ENCODE results near the gene PFAS. TPM values are rescaled to one million over a fixed set of nuclear protein-coding genes. Genes with fewer than 3 reads are reported as not detected.
"Not testable (repeated sequence)": the region's sequence is repeated elsewhere in the genome, so short reads cannot be mapped to it uniquely, and the experiment has no call there.

Gene PFAS
- total RNA-seq, 4 donors from 2014 or later: 10.8 to 28.9 (median 16.0) TPM

- peaks cover 0 to 15% (median 6%) of the 10 kb centered on the region in 3 donors for H3K4me1 ChIP-seq
- no peaks in the 10 kb centered on the region for H3K27me3 ChIP-seq
- TF ChIP-seq CTCF (IDR thresholded peaks at IDR 0.05) (no peak), POLR2AphosphoS5 (IDR thresholded peaks at IDR 0.05) (no peak), POLR2A (IDR thresholded peaks at IDR 0.05) (no peak), EP300 (IDR thresholded peaks at IDR 0.05) (no peak)
- peak overlapping the region; percentile 54 to 61 for H3K4me3 ChIP-seq
- no peaks in the 10 kb centered on the region for H3K36me3 ChIP-seq
- ATAC-seq: no peak
- WGBS, 2 donors (ENCODE audit: low coverage in 1 of 2): 11% methylated on average over 7 to 22 of the region's 22 CpGs
- peak overlapping the region; percentile 66 to 87 (median 79) for H3K27ac ChIP-seq
- no peaks in the 10 kb centered on the region for H3K9me3 ChIP-seq
These were observed 38.2 kb upstream of the PFAS start for GRCh38 chr17:8210761-8211458.

DNA sequence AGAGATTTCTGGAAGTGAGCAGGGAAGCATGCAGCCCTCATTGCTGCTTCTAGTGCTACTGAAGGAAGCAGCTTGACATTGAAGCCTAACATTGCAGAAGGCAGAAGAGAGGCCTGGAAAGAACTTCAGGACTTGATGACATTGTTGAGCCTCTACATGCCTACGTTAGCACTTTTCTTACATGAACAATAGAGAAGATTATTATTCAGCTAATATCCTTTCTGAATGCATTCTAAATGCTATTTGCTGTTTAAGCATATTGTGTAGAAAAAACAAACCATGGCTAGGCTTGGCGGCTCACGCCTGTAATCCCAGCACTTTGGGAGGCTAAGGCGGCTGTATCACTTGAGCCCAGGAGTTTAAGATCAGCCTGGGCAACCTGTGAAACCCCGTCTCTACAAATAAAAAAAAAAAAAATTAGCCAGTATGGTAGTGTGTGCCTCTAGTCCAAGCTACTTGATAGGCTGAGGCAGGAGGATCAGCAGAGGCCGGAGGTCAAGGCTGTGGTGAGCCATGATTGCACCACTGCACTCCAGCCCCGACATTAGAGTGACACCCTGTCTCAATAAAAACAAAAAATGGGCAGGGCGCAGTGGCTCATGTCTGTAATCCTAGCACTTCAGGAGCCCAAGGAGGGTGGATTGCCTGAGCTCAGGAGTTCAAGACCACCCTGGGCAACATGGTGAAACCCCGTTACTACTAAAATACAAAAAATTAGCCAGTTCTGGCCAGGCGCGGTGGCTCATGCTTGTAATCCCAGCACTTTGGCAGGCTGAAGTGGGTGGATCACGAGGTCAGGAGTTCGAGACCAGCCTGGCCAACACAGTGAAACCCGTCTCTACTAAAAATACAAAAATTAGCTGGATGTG lies 36.5 kb upstream of the PFAS start:
- WGBS, 2 donors (ENCODE audit: low coverage in 1 of 2): 61 to 83% methylated on average over 8 to 11 of the region's 14 CpGs
- TF ChIP-seq POLR2A (IDR thresholded peaks at IDR 0.05) (no peak), POLR2AphosphoS5 (IDR thresholded peaks at IDR 0.05) (no peak), EP300 (IDR thresholded peaks at IDR 0.05) (no peak), CTCF (IDR thresholded peaks at IDR 0.05) (no peak)
- no peaks in the 10 kb centered on the region for H3K9me3 ChIP-seq
- H3K4me3 ChIP-seq: no peak overlapping the region
- H3K27ac ChIP-seq: no peak overlapping the region
- no peak for ATAC-seq
- H3K36me3 ChIP-seq: no peaks in the 10 kb centered on the region
- no peaks in the 10 kb centered on the region for H3K27me3 ChIP-seq
- H3K4me1 ChIP-seq: peaks cover 0 to 15% (median 6%) of the 10 kb centered on the region in 3 donors

- H3K27me3 ChIP-seq, H3K9me3 ChIP-seq, H3K36me3 ChIP-seq, ATAC-seq, H3K27ac ChIP-seq, H3K4me3 ChIP-seq: not testable (repeated sequence)
- WGBS, 2 donors (ENCODE audit: low coverage in 1 of 2): 73 to 78% methylated on average over 2 to 5 of the region's 15 CpGs
- peaks cover 0 to 15% (median 6%) of the 10 kb centered on the region in 3 donors for H3K4me1 ChIP-seq
These were observed 35.1 kb upstream of the PFAS start for GRCh38 chr17:8214000-8214399.

DNA sequence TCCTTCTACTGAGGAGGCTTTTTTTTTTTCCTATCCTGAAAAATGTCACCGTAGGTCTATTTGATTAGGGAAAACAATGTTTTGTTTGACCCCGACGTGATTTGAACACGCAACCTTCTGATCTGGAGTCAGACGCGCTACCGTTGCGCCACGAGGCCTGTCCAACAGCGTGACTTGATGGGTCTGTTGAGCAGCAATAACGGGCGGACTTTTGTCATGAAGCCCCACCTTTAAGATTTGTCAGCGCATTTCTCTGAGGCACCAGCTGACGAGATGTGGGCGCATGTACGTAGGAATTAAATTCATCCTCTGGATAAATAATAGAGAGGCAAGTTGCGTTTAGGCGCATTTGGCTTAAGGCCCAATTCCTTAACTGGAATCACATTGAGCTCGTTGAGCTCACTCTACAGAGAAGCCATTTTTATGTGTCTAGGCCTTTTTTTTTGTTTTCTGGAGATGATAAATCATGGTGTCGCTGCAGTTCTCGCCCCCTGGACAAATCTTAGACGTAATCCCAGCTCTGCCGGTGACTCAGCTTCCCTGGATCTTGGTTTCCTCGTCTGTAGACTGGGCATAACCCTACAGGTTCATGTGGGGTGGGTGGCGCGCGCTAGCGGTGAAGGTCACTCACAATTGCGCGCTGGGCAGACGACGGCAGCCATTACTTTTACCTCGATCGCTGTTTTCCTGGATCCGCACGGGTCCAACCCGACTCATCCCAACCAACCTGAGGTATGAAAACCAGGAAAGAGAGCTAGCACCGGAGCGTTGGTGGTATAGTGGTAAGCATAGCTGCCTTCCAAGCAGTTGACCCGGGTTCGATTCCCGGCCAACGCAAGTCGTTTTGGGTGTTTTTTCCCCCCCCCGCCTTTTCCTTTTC lies 28.1 kb upstream of the PFAS start:
- ATAC-seq: peak; percentile 71
- Histone ChIP-seq H3K4me1 (peaks cover 0 to 45% (median 13%) of the 10 kb centered on the region in 3 donors), H3K27ac (peak overlapping the region; percentile 95 to 98 (median 98)), H3K4me3 (peak overlapping the region; percentile 48 to 73), H3K9me3 (no peaks in the 10 kb centered on the region), H3K36me3 (no peaks in the 10 kb centered on the region), H3K27me3 (no peaks in the 10 kb centered on the region)
- TF ChIP-seq EP300 (IDR thresholded peaks at IDR 0.05) (no peak), POLR2AphosphoS5 (IDR thresholded peaks at IDR 0.05) (peak; percentile 52), CTCF (IDR thresholded peaks at IDR 0.05) (peak in 1 of 4 experiments; percentile 12), POLR2A (IDR thresholded peaks at IDR 0.05) (peak in 1 of 2 donors; percentile 26)
- 0 to 1% methylated on average over 21 to 29 of the region's 45 CpGs for WGBS, 2 donors (ENCODE audit: low coverage in 1 of 2)

Data from gastroesophageal sphincter (tissue), 4 donors.